Thoracic aorta endothelial cell (primary cell): ENCODE data around the gene ACADVL. TPM values are rescaled to one million over a fixed set of nuclear protein-coding genes. Genes with fewer than 3 reads are reported as not detected.

Source experiments
- small RNA-seq: library from RNA; depleted of rRNA; stranded (forward); fragments of <200 nt; gene quantifications from one replicate; pipeline ENCODE3, GENCODE V24; 2012
- total RNA-seq: library from RNA; depleted of rRNA; stranded (reverse); fragments of >200 nt; gene quantifications from 2 replicates; pipeline ENCODE4 v1.2.3, GENCODE V29; 2012

Gene ACADVL
- total RNA-seq = 164 and 181 TPM in 2 replicates

GRCh38 chr17:7219812-7220592, at the start of gene ACADVL, which contains the start of gene DLG4:
TSS of gene ACADVL (plus strand) at chr17:7219938. CDS start at chr17:7219985, 47 bp downstream.
TSS of gene DLG4 (minus strand) at chr17:7219836.

GRCh38 chr17:7179317-7180254, 40.2 kb upstream of the ACADVL start, which contains the start of gene ASGR1:
TSS of gene ASGR1 (minus strand) at chr17:7179370. CDS start at chr17:7178563, 807 bp downstream.

GRCh38 chr17:7234083-7234951, 14.6 kb downstream of the ACADVL start, which contains the start of gene DVL2:
TSS of gene DVL2 (minus strand) at chr17:7234517. CDS start at chr17:7234262, 255 bp downstream.

GRCh38 chr17:7239091-7240027, 19.6 kb downstream of the ACADVL start, which contains the start of gene PHF23:
TSS of gene PHF23 (minus strand) at chr17:7239457. CDS start at chr17:7239279, 178 bp downstream.

GRCh38 chr17:7241783-7242716, 22.3 kb downstream of the ACADVL start, which contains the start of gene GABARAP:
TSS of gene GABARAP (minus strand) at chr17:7242449. CDS start at chr17:7242330, 119 bp downstream.

GRCh38 chr17:7251661-7252175, 32.0 kb downstream of the ACADVL start, which contains the start of gene CTDNEP1:
TSS of gene CTDNEP1 (minus strand) at chr17:7251734. CDS start at chr17:7251296, 438 bp downstream.

GRCh38 chr17:7252176-7253043, 32.7 kb downstream of the ACADVL start, which contains the start of gene ELP5:
TSS of gene ELP5 (plus strand) at chr17:7252215. CDS start at chr17:7252551, 336 bp downstream.

GRCh38 chr17:7262192-7262934, 42.6 kb downstream of the ACADVL start, which contains the start of gene CLDN7:
TSS of gene CLDN7 (minus strand) at chr17:7262478. CDS start at chr17:7262043, 435 bp downstream.

Small RNA genes lying within 50 kb of the gene (small RNA-seq; reads per million reads assigned to genes)
- not detected for gene AC120057.4
- 309 reads per million, percentile 99 among the genes with 10 or more reads in this experiment for gene MIR324
- gene RF00019 = not detected

Other genes with a start within 250 kb of the ACADVL start
- not detected in 2 replicates for gene ALOX12, start 223.9 kb upstream of the ACADVL start, total RNA-seq
- 43.6 and 68.1 TPM in 2 replicates for gene RNASEK, start 207.3 kb upstream of the ACADVL start, total RNA-seq
- gene BCL6B, start 196.9 kb upstream of the ACADVL start, total RNA-seq = 86.7 and 109 TPM in 2 replicates
- gene SLC16A13, start 183.9 kb upstream of the ACADVL start, total RNA-seq = 2.5 and 3.0 TPM in 2 replicates
- 0.36 and 0.66 TPM in 2 replicates for gene SLC16A11, start 175.8 kb upstream of the ACADVL start, total RNA-seq
- not detected in 2 replicates for gene CLEC10A, start 139.7 kb upstream of the ACADVL start, total RNA-seq
- gene ASGR2, start 105.1 kb upstream of the ACADVL start, total RNA-seq = not detected in 2 replicates
- gene ASGR1, start 40.6 kb upstream of the ACADVL start, total RNA-seq = 5.8 and 9.7 TPM in 2 replicates
- gene DLG4, start 102 bp upstream of the ACADVL start, total RNA-seq = 13.2 and 14.8 TPM in 2 replicates
- gene DVL2, start 14.6 kb downstream of the ACADVL start, total RNA-seq = 39.8 and 51.8 TPM in 2 replicates
- gene PHF23, start 19.5 kb downstream of the ACADVL start, total RNA-seq = 38.1 and 38.3 TPM in 2 replicates
- 206 and 343 TPM in 2 replicates for gene GABARAP, start 22.5 kb downstream of the ACADVL start, total RNA-seq
- 33.8 and 45.2 TPM in 2 replicates for gene CTDNEP1, start 31.8 kb downstream of the ACADVL start, total RNA-seq
- gene ELP5, start 32.3 kb downstream of the ACADVL start, total RNA-seq = 32.0 and 36.4 TPM in 2 replicates
- 19.0 and 22.7 TPM in 2 replicates for gene CLDN7, start 42.5 kb downstream of the ACADVL start, total RNA-seq
- under 0.01 and 0.14 TPM in 2 replicates for gene SLC2A4, start 61.8 kb downstream of the ACADVL start, total RNA-seq
- 0.13 and 0.14 TPM in 2 replicates for gene YBX2, start 74.7 kb downstream of the ACADVL start, total RNA-seq
- gene EIF5A, start 87.7 kb downstream of the ACADVL start, total RNA-seq = 863 and 945 TPM in 2 replicates
- gene GPS2, start 95.4 kb downstream of the ACADVL start, total RNA-seq = 44.3 and 44.5 TPM in 2 replicates
- gene NEURL4, start 109.4 kb downstream of the ACADVL start, total RNA-seq = 17.3 and 23.5 TPM in 2 replicates
- gene ACAP1, start 116.6 kb downstream of the ACADVL start, total RNA-seq = not detected in 2 replicates
- gene KCTD11, start 132.2 kb downstream of the ACADVL start, total RNA-seq = 2.1 and 2.6 TPM in 2 replicates
- gene TMEM95, start 135.2 kb downstream of the ACADVL start, total RNA-seq = not detected in 2 replicates
- gene TNK1, start 161.2 kb downstream of the ACADVL start, total RNA-seq = 0.27 and 0.29 TPM in 2 replicates
- gene PLSCR3, start 174.6 kb downstream of the ACADVL start, total RNA-seq = 19.5 and 22.2 TPM in 2 replicates
- gene TMEM256, start 184.2 kb downstream of the ACADVL start, total RNA-seq = 49.5 and 65.8 TPM in 2 replicates
- gene NLGN2, start 187.9 kb downstream of the ACADVL start, total RNA-seq = 4.5 and 7.3 TPM in 2 replicates
- not detected in 2 replicates for gene SPEM1, start 200.4 kb downstream of the ACADVL start, total RNA-seq
- gene SPEM2, start 205.7 kb downstream of the ACADVL start, total RNA-seq = not detected in 2 replicates
- not detected in 2 replicates for gene SPEM3, start 208.9 kb downstream of the ACADVL start, total RNA-seq
- 4.7 and 5.5 TPM in 2 replicates for gene TMEM102, start 215.5 kb downstream of the ACADVL start, total RNA-seq
- gene FGF11, start 219.6 kb downstream of the ACADVL start, total RNA-seq = 0.22 and 0.27 TPM in 2 replicates
- 4.4 and 4.8 TPM in 2 replicates for gene CHRNB1, start 225.1 kb downstream of the ACADVL start, total RNA-seq